ENCODE measurements around the gene UTS2.

DNA sequence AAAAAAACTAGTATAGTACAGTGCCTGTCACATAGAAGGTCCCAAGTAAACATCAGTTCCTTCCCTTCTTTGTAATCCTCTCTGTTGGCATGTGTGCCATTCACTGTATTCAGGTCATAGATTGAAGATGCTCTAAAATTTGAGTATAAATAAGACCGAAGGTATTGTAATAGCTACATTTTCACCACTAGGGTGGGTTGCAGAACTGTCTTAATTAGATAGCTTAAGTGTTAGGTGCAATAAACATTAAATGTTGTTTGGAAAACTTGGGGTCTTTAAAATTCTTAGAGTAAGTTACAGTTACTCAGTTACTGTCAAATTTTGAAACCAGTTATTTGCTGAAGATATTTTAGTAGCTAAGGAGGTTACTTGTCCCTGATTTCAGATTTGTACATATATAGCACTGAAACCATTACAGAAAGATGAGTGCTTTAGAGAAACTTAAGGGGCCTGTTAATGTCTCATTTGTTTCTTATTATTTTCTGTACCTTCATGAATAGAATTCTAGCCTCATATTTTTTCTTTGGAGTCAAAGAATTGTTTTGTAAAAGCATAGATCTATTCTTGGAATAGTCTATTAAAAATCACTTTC is 44.5 kb downstream of the UTS2 start:
- TF ChIP-seq, protein P1, sequence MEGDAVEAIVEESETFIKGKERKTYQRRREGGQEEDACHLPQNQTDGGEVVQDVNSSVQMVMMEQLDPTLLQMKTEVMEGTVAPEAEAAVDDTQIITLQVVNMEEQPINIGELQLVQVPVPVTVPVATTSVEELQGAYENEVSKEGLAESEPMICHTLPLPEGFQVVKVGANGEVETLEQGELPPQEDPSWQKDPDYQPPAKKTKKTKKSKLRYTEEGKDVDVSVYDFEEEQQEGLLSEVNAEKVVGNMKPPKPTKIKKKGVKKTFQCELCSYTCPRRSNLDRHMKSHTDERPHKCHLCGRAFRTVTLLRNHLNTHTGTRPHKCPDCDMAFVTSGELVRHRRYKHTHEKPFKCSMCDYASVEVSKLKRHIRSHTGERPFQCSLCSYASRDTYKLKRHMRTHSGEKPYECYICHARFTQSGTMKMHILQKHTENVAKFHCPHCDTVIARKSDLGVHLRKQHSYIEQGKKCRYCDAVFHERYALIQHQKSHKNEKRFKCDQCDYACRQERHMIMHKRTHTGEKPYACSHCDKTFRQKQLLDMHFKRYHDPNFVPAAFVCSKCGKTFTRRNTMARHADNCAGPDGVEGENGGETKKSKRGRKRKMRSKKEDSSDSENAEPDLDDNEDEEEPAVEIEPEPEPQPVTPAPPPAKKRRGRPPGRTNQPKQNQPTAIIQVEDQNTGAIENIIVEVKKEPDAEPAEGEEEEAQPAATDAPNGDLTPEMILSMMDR (conservative IDR thresholded peaks at IDR 0.05 in 1 of 2, IDR thresholded peaks at IDR 0.05 in 1 of 2; ENCODE audit: extremely low read depth in 1 of 2, insufficient read depth in 1 of 2, low read depth in 1 of 2, low read length in 2 of 2): peak; percentile 50 to 53
- no peak for TF ChIP-seq EZH2 (IDR thresholded peaks at IDR 0.05; ENCODE audit: borderline replicate concordance, low read length)

Data from mammary epithelial cell (primary cell).